H9 (cell line): ENCODE results near the gene DUOX2. TPM values are rescaled to one million over a fixed set of nuclear protein-coding genes. Genes with fewer than 3 reads are reported as not detected.

Experiments
- DNase-seq: peaks from one replicate; pipeline ENCODE4 v3.0.0-alpha.2; 2017
- H2AFZ ChIP-seq: one replicate; pipeline ENCODE4 v1.6.1; 2013; ENCODE audit warnings: mild to moderate bottlenecking, low read length, control low read depth, moderate library complexity
- H2AK5ac ChIP-seq: 2 replicates; pipeline ENCODE4 v1.6.1; 2013; ENCODE audit warnings: low read length, control low read depth, mixed read lengths; ENCODE audit not compliant: insufficient read length
- H2BK120ac ChIP-seq: one replicate; pipeline ENCODE4 v1.6.1; 2013; ENCODE audit warnings: low read depth, mild to moderate bottlenecking, low read length, control low read depth, inconsistent platforms; ENCODE audit not compliant: poor library complexity, severe bottlenecking
- H2BK12ac ChIP-seq: 2 replicates; pipeline ENCODE4 v1.6.1; 2013; ENCODE audit warnings: low read length, control low read depth, mixed read lengths, low read depth; ENCODE audit not compliant: insufficient read length
- H2BK15ac ChIP-seq: 2 replicates; pipeline ENCODE4 v1.6.1; 2013; ENCODE audit warnings: low read depth, low read length, control low read depth
- H2BK20ac ChIP-seq: one replicate; pipeline ENCODE4 v1.6.1; 2013; ENCODE audit warnings: low read depth, mild to moderate bottlenecking, low read length, control low read depth, inconsistent platforms; ENCODE audit not compliant: poor library complexity, severe bottlenecking
- H2BK5ac ChIP-seq: 2 replicates; pipeline ENCODE4 v1.6.1; 2013; ENCODE audit warnings: low read length, control low read depth, mixed read lengths; ENCODE audit not compliant: insufficient read length
- H3K14ac ChIP-seq: 2 replicates; pipeline ENCODE4 v1.6.1; 2013; ENCODE audit warnings: low read length, control low read depth; ENCODE audit not compliant: insufficient read depth
- H3K18ac ChIP-seq: 2 replicates; pipeline ENCODE4 v1.6.1; 2013; ENCODE audit warnings: low read depth, mild to moderate bottlenecking, mixed read lengths, low read length, control low read depth; ENCODE audit not compliant: insufficient read length
- H3K23ac ChIP-seq: 2 replicates; pipeline ENCODE4 v1.6.1; 2013; ENCODE audit warnings: low read length, control low read depth, mixed read lengths, low read depth; ENCODE audit not compliant: insufficient read length
- H3K23me2 ChIP-seq: 2 replicates; pipeline ENCODE4 v1.6.1; 2013; ENCODE audit warnings: low read depth, mild to moderate bottlenecking, mixed read lengths, low read length, control low read depth; ENCODE audit not compliant: insufficient read length, poor library complexity, severe bottlenecking
- H3K27ac ChIP-seq: 2 replicates; pipeline ENCODE4 v1.5.1; 2013; ENCODE audit warnings: low read length, control low read depth, mixed read lengths, low read depth; ENCODE audit not compliant: insufficient read length
- H3K27me3 ChIP-seq: 2 replicates; pipeline ENCODE4 v1.6.1; 2013; ENCODE audit warnings: low read length, control low read depth, inconsistent platforms; ENCODE audit not compliant: insufficient read depth
- H3K4ac ChIP-seq: 2 replicates; pipeline ENCODE4 v1.6.1; 2013; ENCODE audit warnings: low read depth, mild to moderate bottlenecking, control low read depth, inconsistent platforms, low read length, moderate library complexity
- H3K4me1 ChIP-seq: 2 replicates; pipeline ENCODE4 v1.6.1; 2013; ENCODE audit warnings: low read length, control low read depth, inconsistent platforms; ENCODE audit not compliant: insufficient read depth
- H3K4me2 ChIP-seq: 2 replicates; pipeline ENCODE4 v1.6.1; 2013; ENCODE audit warnings: low read length, control low read depth, mixed read lengths; ENCODE audit not compliant: insufficient read length, insufficient read depth
- H3K56ac ChIP-seq: 2 replicates; pipeline ENCODE4 v1.6.1; 2013; ENCODE audit warnings: low read depth, mild to moderate bottlenecking, mixed read lengths, low read length, control low read depth; ENCODE audit not compliant: insufficient read length
- H3K79me1 ChIP-seq: 2 replicates; pipeline ENCODE4 v1.6.1; 2013; ENCODE audit warnings: low read depth, mild to moderate bottlenecking, moderate library complexity, low read length, control low read depth, inconsistent platforms; ENCODE audit not compliant: insufficient read depth, poor library complexity, severe bottlenecking
- H3K79me2 ChIP-seq: 2 replicates; pipeline ENCODE4 v1.6.1; 2013; ENCODE audit warnings: low read length, control low read depth, inconsistent platforms; ENCODE audit not compliant: insufficient read depth
- H3K9ac ChIP-seq: 2 replicates; pipeline ENCODE4 v1.6.1; 2013; ENCODE audit warnings: low read length, control low read depth, mixed read lengths; ENCODE audit not compliant: insufficient read length; ENCODE audit errors: extremely low read depth
- H3K9me3 ChIP-seq: one replicate; pipeline ENCODE4 v1.6.1; 2013; ENCODE audit warnings: low read depth, low read length, inconsistent platforms; ENCODE audit not compliant: control insufficient read depth
- H3T11ph ChIP-seq: one replicate; pipeline ENCODE4 v1.6.1; 2013; ENCODE audit warnings: mild to moderate bottlenecking, low read length, control low read depth, inconsistent platforms
- H4K20me1 ChIP-seq: one replicate; pipeline ENCODE4 v1.6.1; 2013; ENCODE audit not compliant: control insufficient read depth, insufficient read length, insufficient read depth
- H4K5ac ChIP-seq: 2 replicates; pipeline ENCODE4 v1.6.1; 2013; ENCODE audit warnings: low read depth, mild to moderate bottlenecking, mixed read lengths, low read length, control low read depth; ENCODE audit not compliant: insufficient read length
- H4K8ac ChIP-seq: replicated peaks from 2 replicates; pipeline ENCODE4 v1.6.1; 2013; ENCODE audit warnings: low read length, control low read depth, mixed read lengths, low read depth; ENCODE audit not compliant: insufficient read length
- H4K91ac ChIP-seq: 2 replicates; pipeline ENCODE4 v1.6.1; 2013; ENCODE audit warnings: low read depth, mild to moderate bottlenecking, moderate library complexity, mixed read lengths, low read length, control low read depth; ENCODE audit not compliant: insufficient read length
- H3K27ac Mint-ChIP-seq, 3 experiments: 2 replicates in 2 of 3; 3 replicates in 1 of 3; pipeline ENCODE4 v1.8.0; 2020 to 2021; ENCODE audit warnings: mixed read lengths in 3 of 3, mild to moderate bottlenecking in 1 of 3, moderate library complexity in 1 of 3
- H3K27me3 Mint-ChIP-seq: 2 replicates; pipeline ENCODE4 v1.8.0; 2021; ENCODE audit warnings: low read depth, mild to moderate bottlenecking, moderate library complexity, mixed read lengths
- H3K36me3 Mint-ChIP-seq, 3 experiments: 2 replicates in 2 of 3; 3 replicates in 1 of 3; pipeline ENCODE4 v1.8.0; 2020 to 2021; ENCODE audit warnings: low read depth in 3 of 3, mixed read lengths in 3 of 3; ENCODE audit not compliant: insufficient read depth in 1 of 3
- H3K4me1 Mint-ChIP-seq, 2 experiments: 2 replicates each; pipeline ENCODE4 v1.8.0; 2020; ENCODE audit warnings: mixed read lengths in 2 of 2
- H3K4me3 Mint-ChIP-seq, 2 experiments: 2 replicates in 1 of 2; 3 replicates in 1 of 2; pipeline ENCODE4 v1.8.0; 2020 to 2021; ENCODE audit warnings: mild to moderate bottlenecking in 2 of 2, mixed read lengths in 2 of 2, moderate library complexity in 1 of 2
- H3K9me3 Mint-ChIP-seq, 2 experiments: 2 replicates in 1 of 2; 3 replicates in 1 of 2; pipeline ENCODE4 v1.8.0; 2020; ENCODE audit warnings: mild to moderate bottlenecking in 2 of 2, mixed read lengths in 2 of 2, moderate library complexity in 1 of 2
- WGBS: extraction: QIAGEN DNeasy Blood & Tissue Kit; methylation state at CpG from one replicate; pipeline ENCODE4 v1.1.7; 2013; ENCODE audit warnings: missing lambda C conversion rate, low lambda C conversion rate, mixed read lengths; ENCODE audit not compliant: insufficient read length; ENCODE audit errors: extremely low coverage; 5-methylcytosine and 5-hydroxymethylcytosine counted together
- total RNA-seq: library from RNA; stranded (reverse); gene quantifications from 2 replicates; pipeline ENCODE4 v1.2.1, GENCODE V29; 2021
- TF ChIP-seq, protein P1 (sequence below): fragments of 200-600 bp; sonication (generic); conservative IDR thresholded peaks from 3 replicates; pipeline ENCODE4 v1.8.0; 2021; ENCODE audit warnings: antibody characterized with exemption, mild to moderate bottlenecking

Gene DUOX2
- total RNA-seq, 1 experiment from 2014 or later: 0.42 TPM

DNA sequence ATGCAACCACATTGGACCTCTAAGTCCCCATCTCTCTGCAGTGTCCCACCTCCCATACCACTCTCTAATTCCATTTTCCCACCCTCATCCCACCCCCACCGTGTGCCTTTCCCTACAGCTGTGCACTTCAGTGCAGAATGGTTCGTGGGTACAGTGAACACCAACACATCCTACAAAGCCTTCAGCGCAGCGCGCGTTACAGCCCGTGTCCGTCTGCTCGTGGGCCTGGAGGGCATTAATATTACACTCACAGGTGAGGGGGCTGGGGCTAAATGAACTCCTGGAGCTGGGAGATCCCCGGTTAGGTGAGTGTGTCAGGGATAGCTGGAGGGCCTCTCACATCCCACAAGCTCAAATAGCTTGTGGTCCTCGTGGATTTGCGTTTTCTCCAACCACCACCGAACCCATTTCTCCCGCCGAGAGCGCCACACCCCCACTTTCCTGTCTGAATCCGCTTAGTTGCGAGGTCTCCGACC, 2.1 kb upstream of the DUOX2 start:
- Histone ChIP-seq H3K4ac (no peak overlapping the region), H4K20me1 (peaks cover 6% of the 10 kb centered on the region), H2AFZ (no peak overlapping the region), H3K9ac (no peak overlapping the region), H3K27ac (no peak overlapping the region), H2AK5ac (no peak overlapping the region), H2BK5ac (no peak overlapping the region), H2BK20ac (no peak overlapping the region), H3K23me2 (peaks cover 2% of the 10 kb centered on the region), H3K79me2 (no peaks in the 10 kb centered on the region), H3K4me2 (peak overlapping the region; percentile 46), H4K8ac (no peak overlapping the region), H2BK120ac (no peak overlapping the region), H4K91ac (no peak overlapping the region), H3K14ac (no peak overlapping the region), H3T11ph (no peak overlapping the region), H4K5ac (no peak overlapping the region), H3K18ac (no peak overlapping the region), H3K4me1 (no peaks in the 10 kb centered on the region; the same call in 1 of the 2 replicates), H2BK15ac (no peak overlapping the region), H3K27me3 (peaks cover 63% of the 10 kb centered on the region), H3K79me1 (no peaks in the 10 kb centered on the region), H3K9me3 (no peaks in the 10 kb centered on the region), H2BK12ac (no peak overlapping the region), H3K23ac (no peak overlapping the region), H3K56ac (no peak overlapping the region)
- peak overlapping the region in 1 of 2 experiments; percentile 54; a peak in 1 of 5 replicates for H3K4me3 Mint-ChIP-seq
- DNase-seq: no peak
- TF ChIP-seq, protein P1, sequence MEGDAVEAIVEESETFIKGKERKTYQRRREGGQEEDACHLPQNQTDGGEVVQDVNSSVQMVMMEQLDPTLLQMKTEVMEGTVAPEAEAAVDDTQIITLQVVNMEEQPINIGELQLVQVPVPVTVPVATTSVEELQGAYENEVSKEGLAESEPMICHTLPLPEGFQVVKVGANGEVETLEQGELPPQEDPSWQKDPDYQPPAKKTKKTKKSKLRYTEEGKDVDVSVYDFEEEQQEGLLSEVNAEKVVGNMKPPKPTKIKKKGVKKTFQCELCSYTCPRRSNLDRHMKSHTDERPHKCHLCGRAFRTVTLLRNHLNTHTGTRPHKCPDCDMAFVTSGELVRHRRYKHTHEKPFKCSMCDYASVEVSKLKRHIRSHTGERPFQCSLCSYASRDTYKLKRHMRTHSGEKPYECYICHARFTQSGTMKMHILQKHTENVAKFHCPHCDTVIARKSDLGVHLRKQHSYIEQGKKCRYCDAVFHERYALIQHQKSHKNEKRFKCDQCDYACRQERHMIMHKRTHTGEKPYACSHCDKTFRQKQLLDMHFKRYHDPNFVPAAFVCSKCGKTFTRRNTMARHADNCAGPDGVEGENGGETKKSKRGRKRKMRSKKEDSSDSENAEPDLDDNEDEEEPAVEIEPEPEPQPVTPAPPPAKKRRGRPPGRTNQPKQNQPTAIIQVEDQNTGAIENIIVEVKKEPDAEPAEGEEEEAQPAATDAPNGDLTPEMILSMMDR: no peak
- H3K4me1 Mint-ChIP-seq: peaks cover 20 to 38% of the 10 kb centered on the region in 2 experiments
- H3K9me3 Mint-ChIP-seq: peaks cover 6 to 13% of the 10 kb centered on the region in 2 experiments
- no peak overlapping the region for H3K27ac Mint-ChIP-seq
- no peaks in the 10 kb centered on the region; a peak in 2 of 7 replicates for H3K36me3 Mint-ChIP-seq
- WGBS: no CpG with 5 or more reads among the region's 19 CpGs
- peaks cover 84% of the 10 kb centered on the region for H3K27me3 Mint-ChIP-seq
